ENCODE measurements around the gene RNF144A.

- TF ChIP-seq GATA2 (IDR thresholded peaks at IDR 0.05; ENCODE audit: low read depth, low read length) (no peak), GATA3 (IDR thresholded peaks at IDR 0.05; ENCODE audit: low read depth, low read length) (no peak)
Measured at GRCh38 chr2:7027956-7028655, 110.9 kb downstream of the RNF144A start.
